GM12873 (cell line): ENCODE measurements around the gene ZFYVE28.

Experiments
- TF ChIP-seq, protein P1 (sequence below): IDR thresholded peaks from 2 replicates; pipeline ENCODE4 v1.5.1; 2012; ENCODE audit warnings: low read depth, mild to moderate bottlenecking, moderate library complexity, low read length, control low read depth; ENCODE audit not compliant: insufficient read depth; ENCODE audit errors: missing control alignments

ZFYVE28 gene

DNA sequence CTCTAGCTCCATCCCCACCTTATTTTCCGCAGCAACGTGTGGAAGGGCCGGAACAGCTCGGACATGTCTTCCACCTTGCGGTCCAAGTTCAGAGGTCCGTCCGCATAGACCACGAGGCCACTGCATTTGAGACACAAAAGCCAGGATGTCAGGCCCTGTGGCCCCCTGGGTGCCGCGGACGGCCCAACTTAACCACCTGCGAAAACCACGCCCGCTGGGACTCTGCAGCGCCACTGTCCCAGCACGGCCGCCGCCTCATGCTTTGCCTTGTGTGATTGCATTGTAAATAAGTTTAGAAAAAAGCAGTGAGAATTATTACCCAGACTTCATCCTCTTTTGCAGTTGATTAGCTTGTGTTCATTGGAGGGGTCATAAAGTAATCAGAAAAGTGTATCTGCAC, 98.3 kb downstream of the ZFYVE28 start:
- TF ChIP-seq, protein P1, sequence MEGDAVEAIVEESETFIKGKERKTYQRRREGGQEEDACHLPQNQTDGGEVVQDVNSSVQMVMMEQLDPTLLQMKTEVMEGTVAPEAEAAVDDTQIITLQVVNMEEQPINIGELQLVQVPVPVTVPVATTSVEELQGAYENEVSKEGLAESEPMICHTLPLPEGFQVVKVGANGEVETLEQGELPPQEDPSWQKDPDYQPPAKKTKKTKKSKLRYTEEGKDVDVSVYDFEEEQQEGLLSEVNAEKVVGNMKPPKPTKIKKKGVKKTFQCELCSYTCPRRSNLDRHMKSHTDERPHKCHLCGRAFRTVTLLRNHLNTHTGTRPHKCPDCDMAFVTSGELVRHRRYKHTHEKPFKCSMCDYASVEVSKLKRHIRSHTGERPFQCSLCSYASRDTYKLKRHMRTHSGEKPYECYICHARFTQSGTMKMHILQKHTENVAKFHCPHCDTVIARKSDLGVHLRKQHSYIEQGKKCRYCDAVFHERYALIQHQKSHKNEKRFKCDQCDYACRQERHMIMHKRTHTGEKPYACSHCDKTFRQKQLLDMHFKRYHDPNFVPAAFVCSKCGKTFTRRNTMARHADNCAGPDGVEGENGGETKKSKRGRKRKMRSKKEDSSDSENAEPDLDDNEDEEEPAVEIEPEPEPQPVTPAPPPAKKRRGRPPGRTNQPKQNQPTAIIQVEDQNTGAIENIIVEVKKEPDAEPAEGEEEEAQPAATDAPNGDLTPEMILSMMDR, result no peak

GRCh38 chr4:2318885-2319284, 99.6 kb downstream of the ZFYVE28 start:
- TF ChIP-seq, protein P1, result no peak

- TF ChIP-seq, protein P1, result no peak
Measured at GRCh38 chr4:2318476-2318875, 100.0 kb downstream of the ZFYVE28 start.

DNA sequence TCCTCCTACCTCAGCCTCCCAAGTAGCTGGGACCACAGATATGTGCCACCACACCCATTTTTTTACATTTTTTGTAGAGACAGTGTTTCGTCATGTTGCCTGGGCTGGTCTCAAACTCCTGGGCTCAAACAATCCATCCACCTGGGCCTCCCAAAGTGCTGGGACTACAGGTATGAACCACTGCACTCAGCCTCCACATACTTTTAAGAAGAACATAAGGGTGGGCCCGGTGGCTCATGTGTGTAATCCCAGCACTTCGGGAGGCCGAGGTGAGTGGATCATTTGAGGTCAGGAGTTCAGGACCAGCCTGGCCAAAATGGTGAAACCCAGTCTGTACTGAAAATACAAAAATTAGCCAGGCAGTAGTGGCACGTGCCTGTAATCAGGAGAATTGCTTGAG, 105.1 kb downstream of the ZFYVE28 start:
- TF ChIP-seq, protein P1, result no peak

DNA sequence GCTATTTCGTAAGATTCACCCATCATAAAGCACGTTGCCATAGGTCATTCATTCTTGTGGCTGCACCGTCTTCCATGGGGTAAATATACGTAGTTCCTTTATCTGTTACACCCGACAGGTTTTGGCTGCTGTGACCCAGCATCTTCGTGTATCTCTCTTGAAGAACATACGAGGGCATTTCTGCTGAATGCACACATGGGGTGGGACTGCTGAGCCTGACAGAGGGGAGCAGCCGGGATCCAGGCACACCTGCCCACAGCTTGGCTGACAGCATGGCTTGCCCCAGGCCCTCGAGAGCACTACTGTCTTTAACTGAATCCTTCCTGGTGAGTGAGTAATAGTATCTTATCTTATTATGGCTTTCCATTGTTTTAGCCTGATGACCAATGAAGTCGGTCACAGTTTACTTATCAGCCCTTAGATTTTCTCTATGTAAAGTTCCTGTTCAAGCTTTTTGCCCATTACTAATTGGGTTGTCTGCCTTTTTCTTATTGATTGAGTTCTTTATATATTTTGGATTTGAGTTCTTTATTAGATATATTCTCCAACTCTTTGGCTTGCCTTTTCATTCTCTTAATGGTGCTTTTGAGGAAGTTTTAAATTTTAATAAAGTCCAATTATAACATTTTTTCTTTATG, 111.6 kb downstream of the ZFYVE28 start:
- TF ChIP-seq, protein P1, result no peak

DNA sequence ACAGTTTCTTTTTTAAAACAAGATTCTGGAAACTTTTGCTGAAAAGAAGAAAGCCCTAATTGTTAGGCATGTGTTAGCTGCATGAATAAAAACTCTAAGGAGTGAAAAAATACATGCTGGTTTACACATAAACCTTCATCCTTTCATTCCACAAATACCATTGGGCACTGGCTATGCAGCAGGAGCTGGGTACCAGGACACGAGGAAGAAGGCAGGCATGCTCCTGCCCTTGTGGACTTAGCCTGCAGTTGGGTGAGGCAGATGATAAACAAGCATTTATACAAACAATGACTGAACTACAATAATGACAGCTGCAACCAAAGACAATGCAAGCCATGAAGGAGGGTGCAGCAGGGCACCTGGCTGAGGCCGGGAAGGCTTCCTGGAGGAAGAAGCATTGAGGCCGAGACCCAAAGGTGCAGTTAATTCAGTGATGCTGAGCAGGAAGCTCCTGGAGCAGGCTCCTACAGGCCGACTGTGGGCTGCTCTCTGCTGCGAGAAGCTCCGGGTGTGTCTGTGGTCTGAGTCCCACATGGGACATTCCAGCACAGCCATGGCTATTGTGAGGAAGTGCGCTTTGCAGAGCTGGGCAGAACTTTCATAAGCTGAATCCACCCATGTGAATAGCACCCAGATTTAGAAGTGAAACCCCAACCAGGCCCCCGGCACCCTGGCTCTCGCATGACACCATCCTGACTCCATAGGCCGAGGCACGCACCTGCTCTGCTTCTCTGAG, 112.5 kb downstream of the ZFYVE28 start:
- TF ChIP-seq, protein P1, result no peak

- TF ChIP-seq, protein P1, result no peak
Measured at GRCh38 chr4:2304877-2305561, 113.4 kb downstream of the ZFYVE28 start.
